GM18873 (cell line): Measurements from ENCODE around the gene BRD9.

Source experiments
- ATAC-seq: cut with Tn5 transposase; IDR thresholded peaks from one replicate; pipeline ENCODE4 v1.9.1; 2021; ENCODE audit warnings: mild to moderate bottlenecking, moderate library complexity, moderate number of reproducible peaks; ENCODE audit not compliant: unreplicated experiment, low FRiP score

The BRD9 gene

DNA sequence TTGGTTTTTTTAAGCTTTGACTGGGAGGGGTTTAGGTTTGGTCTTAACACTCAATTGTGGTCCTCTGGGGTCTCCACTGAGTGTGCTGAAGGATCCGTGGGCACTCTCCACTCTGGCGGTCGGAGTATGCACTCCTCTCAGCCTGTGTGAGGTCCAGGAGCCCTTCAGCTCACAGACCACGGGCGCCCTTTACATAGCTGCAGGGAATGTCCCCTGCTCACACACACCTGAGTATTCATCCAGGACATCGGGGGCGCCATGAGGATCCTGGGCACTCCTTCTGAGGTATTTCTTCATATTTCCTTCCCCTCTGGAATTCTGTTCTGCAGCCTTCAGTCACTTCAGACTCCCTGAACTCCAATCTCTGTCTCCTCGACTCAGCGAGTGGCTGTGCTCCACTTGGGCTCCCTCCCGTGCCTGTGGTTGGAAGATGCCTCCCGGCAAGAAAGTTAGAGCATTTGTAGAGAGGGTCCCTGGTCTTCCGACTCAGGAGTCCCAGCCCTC lies 12.6 kb upstream of the BRD9 start:
- ATAC-seq = no peak

DNA sequence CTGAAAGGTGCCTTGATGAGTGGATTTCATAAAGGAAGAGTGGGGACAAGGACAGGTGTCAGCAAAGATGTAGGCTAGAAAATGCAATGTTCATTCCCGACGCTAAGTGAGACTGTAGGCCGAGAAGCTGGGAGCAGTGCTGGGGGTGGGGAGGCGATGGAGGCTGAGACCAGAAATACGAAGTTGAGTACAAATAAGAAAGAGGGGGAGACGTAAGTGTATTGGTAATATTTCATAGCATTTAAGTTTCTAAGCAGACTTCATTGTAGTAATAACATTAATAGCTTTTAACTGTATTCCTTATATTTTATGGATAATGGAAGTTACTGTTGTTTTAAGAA lies 11.1 kb upstream of the BRD9 start:
- ATAC-seq = no peak

DNA sequence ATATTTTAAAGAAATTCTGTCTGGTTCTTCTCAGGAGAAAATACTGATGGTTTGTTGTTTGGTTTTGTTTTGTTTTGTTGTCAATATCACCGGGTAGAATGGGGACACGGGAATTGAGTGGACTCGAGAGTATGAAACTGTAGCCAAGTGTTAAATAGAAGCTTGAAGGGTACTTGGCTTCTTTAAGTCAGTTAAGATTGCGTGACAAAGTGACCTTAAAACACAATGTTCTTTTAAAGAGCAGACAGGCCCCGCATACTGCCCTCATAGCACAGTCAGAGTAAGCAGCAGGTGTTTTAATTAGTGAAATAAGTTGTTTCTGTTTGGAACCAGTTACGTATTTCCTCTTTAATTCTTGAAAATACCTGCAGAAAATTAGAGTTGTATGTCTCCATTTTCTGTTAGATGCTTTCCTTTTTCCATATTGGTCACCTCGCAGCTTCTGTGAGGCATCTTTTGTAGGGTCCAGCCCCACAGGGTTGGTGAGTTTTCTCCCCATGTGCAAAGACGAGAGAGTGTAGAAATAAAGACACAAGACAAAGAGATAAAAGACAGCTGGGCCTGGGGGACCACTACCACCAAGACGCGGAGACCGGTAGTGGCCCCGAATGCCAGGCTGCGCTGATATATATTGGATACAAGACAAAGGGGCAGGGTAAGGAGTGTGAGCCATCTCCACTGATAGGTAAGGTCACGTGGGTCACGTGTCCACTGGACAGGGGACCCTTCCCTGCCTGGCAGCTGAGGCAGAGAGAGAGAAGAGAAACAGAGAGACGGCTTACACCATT lies 9.7 kb upstream of the BRD9 start:
- ATAC-seq = no peak

GRCh38 chr5:900781-901180 lies 8.2 kb upstream of the BRD9 start:
- no peak for ATAC-seq

DNA sequence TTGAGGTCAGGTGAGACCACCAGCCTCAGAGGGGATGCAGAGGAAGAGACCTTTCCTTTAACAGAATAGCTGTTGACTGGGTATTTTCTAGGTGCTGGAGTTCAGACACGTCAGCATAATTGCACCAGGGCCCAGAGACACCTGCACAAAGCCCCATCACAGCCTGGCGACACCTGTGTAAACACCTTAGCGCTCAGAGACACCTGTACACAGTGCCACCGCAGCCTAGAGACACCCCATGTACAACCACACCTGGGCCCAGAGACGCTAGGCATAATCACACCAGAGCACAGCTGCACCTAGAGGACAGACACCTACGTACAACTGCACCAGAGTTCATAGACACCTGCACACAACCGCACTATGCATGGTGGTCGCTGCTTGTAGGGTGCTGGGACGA lies 1.1 kb upstream of the BRD9 start:
- no peak for ATAC-seq

DNA sequence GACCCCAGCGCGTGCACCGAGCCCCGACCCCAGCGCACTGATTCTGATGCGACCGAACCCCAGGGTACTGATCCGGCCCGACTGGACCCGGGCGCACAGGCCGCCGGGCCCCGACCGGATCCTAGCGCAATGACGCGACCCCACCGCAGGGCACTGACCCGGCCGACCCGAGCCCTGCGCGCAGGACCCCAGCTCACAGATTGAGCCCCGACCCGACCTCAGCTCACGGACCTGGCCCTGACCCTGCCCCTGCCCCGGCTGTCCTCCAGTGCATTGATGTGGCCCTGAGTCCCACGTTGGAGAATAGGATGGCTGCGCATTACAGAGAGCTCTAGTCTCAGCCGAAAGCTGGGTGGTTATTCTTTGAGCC lies 521 bp upstream of the BRD9 start:
- no peak for ATAC-seq

DNA sequence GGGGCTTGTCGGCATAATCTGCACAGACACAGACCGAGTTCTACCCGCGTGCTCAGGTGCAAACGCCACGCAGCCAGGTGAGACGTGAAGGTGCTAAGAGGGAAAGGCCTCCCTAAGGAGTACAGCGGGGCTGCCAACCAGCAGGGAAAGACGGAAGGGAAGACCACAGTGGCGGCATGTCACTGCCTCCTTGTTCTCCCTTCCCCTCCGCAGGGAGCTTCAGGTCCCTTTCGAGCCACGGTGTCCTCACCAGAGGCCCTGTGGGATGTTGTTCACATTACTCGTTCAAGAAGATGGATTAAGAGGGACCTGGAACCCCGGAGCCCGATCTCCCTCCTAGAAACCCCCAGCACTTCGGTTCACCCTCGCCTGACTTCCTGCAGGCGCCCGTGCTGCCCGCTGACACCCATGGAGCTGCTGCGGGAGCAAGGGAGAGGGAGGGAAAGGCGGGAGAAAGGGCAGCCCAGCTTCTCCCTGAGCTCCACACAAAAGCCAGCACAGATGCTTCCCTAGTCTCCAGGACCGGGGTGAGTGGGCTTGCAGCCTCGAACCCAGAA lies 686 bp downstream of the BRD9 start:
- no peak for ATAC-seq

DNA sequence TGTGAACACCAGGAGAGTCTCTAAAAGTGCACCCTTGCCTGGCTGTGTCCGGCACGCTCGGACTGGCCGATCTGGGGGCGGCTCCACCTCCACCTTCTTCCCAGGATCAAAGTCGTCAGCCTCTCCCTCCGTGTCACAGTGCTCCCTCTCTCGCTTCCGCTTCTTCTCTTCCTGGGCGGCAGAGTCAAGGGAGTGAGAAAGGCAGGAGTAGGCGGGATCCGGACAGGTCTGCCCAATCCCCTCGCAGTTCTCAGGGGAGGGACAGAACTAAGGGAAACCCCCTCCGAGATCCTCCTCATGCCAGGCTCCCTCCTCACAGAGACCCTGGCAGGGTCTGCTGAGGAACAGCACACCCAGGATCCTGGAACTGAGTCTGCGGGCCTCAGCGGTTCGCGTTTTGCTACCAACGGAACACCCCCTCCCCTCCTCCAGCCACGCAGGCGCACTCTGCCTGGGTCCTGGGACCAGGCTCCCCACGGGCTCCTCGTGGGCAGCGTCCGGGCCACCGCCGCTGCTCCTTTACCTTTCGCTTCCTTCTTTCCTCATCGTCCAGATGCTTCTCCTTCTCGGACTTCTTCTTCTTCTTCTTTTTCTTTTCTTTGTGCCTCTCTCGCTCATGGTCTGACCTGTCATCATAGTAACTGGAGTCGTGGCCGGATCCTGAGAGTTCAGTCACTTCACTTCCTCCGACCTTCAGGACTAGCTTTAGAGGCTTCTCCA lies 1.3 kb downstream of the BRD9 start:
- no peak for ATAC-seq

DNA sequence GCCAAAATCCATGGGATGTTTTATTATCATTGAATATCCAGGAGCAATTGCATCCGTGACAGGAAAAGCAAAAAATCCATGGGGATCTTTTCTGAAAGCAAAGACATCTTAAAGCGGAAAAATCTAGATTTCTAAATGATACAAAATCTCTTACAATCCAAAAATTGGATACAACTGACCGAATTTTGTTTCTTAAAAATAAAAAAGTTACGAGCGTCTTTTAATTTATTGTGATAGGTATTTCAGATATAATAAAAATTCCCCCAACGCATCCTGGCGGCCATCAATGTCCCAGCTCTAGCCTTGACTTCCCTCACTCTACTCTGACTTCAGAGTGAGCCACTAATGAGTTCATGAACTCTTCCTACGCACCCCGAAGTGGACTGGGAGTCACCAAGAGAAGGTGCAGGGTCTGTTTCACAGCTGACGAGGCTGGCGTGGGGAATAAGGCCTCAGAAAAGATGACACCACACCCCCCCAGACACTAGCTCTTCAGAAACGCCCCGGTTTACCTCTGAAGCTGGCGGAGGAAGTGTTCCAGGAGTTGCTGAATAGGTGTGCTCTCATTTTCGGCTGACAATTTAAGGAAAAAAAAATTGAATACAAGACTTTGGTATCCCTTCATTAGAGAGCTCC lies 3.4 kb downstream of the BRD9 start:
- ATAC-seq = no peak

DNA sequence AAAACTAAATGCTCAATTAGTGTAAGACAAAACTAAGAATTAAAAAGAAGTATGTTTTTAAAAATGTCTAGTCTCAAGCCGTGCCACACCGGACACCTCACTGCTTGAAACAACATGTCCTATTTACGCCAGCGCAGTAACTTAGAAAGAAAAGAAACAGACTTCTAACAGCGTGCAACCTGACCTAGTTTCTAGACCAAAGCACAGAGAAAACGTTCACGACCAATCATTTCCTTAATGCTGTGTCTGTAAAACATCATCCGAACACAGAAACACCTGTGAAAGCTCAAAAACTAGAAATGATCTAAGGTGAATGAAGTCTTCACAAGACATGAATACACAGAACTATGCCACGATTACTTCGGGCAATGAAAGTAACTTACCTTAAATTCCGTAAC lies 4.0 kb downstream of the BRD9 start:
- no peak for ATAC-seq

- no peak for ATAC-seq
These were observed 4.5 kb downstream of the BRD9 start for GRCh38 chr5:887947-888637.

DNA sequence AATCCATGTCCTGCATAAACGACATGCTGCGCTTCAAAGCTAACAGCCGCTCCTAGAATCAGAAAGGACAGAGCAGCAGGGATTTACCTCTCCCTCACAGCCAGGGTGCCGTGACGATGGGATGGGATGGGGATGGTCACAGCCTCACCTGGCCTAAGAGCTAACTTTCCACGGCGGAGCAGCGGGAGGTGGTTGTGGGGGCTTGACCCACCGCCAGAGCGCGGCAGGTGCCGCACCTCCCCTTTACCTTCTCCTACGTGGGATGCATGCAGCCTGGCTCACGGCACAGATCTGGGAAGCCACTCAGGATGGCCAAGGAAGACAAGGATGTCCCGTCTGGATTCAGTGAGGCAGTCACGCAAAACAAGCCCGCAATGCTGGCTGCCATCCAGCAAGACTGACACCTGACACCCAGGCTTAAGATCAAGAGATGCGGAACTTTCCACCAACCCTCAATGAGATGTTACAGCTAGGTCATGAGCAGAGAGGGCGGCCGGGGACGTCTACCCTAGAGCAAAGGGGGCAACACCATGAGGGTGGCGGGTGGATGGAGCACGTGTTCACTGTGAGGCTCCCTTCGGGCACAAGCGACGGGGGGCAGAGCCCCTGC lies 5.8 kb downstream of the BRD9 start:
- ATAC-seq = no peak

- no peak for ATAC-seq
These were observed 6.6 kb downstream of the BRD9 start for GRCh38 chr5:886036-886435.

- no peak for ATAC-seq
These were observed 7.1 kb downstream of the BRD9 start for GRCh38 chr5:885529-885928.

GRCh38 chr5:885127-885442 lies 7.5 kb downstream of the BRD9 start:
- ATAC-seq = no peak

DNA sequence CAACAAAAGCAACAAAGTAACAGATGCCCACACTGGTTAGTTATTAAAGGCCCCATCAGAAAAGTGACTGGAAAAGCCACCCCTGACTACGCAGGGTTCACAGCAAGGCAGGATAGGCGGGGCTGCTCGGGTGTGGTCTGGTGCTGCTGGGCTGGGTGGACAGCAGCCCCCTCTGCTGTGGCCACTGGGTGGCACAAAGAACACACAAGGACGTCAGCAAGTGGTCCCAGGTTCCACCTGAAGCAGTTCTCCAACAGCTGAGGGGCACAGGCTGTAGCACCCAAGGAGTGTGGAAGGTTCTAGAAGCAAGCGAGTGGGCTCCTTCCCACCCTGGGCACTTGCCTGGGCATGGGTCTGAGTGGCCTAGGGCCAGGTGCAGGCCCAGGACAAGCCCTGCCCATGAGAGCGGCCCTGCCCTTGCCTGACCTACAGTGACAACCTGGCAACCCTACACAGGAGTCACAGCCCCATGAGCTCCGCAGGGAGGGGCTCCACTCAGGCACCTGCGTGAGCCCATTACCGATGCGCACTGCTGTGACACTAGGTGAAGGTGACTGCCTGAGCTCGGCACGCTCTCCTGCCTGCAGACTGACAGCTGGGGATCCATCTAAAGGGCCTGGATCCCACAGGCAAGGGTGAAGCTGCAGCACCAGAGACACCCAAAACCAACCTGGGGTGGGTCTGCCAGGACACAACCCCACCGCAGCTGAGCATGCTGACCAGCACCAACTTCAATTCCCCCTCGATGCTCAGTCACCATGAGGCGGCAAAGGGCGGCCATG lies 8.1 kb downstream of the BRD9 start:
- no peak for ATAC-seq

DNA sequence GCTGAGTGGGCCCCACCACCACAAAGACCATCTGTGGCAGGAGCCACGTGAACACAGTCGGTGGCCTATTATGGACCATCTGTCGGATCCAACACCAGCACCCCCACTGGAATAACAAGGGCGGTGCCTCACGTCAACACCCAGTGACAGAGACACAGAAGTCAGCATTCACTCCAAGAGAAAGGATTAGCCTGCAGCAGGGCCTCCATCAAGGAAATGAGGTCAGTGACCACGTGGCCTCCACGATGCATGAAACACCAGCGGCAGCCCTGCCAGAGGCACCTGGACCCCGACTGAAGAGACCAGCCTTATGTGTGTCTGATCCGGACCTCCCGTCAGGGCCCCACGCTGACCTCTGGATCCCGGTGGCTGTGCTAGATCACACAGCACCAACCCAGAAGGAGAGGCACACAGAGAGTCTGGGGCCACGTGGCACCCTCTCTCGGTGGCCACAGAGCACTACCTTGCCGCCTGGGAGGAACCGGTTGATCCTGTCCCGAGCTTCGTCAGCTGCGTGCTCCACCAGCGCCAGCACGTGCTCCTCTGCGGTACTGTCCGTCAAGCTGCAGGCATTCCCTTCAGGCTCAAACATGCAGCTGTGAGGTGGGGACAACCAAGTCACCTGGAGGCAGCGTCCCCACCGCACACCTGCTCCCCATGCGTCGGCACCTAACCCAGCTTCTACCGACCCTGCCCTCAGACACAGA lies 9.0 kb downstream of the BRD9 start:
- no peak for ATAC-seq

- no peak for ATAC-seq
These were observed 10.1 kb downstream of the BRD9 start for GRCh38 chr5:882253-883183.
